Measurements from ENCODE around the gene RGPD8.
"Not testable (repeated sequence)": the region's sequence is repeated elsewhere in the genome, so short reads cannot be mapped to it uniquely, and the experiment has no call there.

RGPD8 gene

DNA sequence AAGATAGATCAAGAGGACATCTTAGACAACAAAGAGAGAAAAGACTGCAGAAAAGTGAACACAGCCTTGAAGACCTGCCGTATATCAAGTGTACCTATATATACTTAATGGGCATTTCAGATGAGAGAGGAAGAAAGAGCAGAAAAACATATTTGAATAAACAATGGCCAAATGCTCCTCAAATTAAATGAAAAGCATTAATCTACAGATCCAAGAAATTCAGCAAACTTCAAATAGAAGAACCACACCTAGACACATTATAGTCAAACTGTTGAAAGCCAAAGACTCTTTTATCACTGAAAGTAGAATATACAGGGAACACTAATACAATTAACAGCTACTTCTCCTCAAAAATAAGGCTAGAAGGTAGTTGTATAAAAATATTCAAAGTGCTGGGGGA, 29.8 kb upstream of the RGPD8 start:
- Histone ChIP-seq H3K4me3 (ENCODE audit: low read depth, low read length) (no peak overlapping the region), H3K4me1 (ENCODE audit: control insufficient read depth, insufficient read depth, low read length) (no peaks in the 10 kb centered on the region), H3K9me3 (ENCODE audit: control insufficient read depth, insufficient read depth, low read length) (no peaks in the 10 kb centered on the region), H3K9ac (ENCODE audit: low read depth, low read length) (no peak overlapping the region), H3K27me3 (ENCODE audit: control insufficient read depth, insufficient read depth, low read length) (no peaks in the 10 kb centered on the region), H3K36me3 (ENCODE audit: control insufficient read depth, insufficient read depth, low read length) (no peaks in the 10 kb centered on the region), H3K27ac (ENCODE audit: low read depth, low read length) (no peak overlapping the region)

DNA sequence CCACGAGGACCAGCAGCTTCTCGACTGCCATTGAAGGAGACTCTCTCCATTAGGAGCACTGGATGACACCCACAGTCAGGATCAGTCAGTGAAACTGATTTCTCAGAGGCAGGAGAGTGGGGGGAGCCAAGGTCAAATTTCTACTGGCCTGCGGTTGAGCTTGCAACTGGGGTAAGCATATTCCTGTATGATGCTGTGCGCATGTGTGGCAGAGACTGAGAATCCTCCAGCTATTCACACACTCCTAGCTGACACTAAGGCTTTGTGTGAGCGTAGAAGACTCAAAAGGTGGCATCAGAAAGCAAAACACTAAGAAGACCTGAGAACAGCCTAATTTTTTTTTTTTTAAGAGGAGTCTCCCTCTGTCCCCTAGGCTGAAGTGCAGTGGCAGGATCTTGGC, 28.7 kb upstream of the RGPD8 start:
- no peaks in the 10 kb centered on the region for H3K27me3 ChIP-seq (ENCODE audit: control insufficient read depth, insufficient read depth, low read length)
- no peaks in the 10 kb centered on the region for H3K4me1 ChIP-seq (ENCODE audit: control insufficient read depth, insufficient read depth, low read length)
- no peaks in the 10 kb centered on the region for H3K9me3 ChIP-seq (ENCODE audit: control insufficient read depth, insufficient read depth, low read length)
- no peak overlapping the region for H3K4me3 ChIP-seq (ENCODE audit: low read depth, low read length)
- no peak overlapping the region for H3K27ac ChIP-seq (ENCODE audit: low read depth, low read length)
- H3K36me3 ChIP-seq (ENCODE audit: control insufficient read depth, insufficient read depth, low read length) = no peaks in the 10 kb centered on the region
- H3K9ac ChIP-seq (ENCODE audit: low read depth, low read length) = no peak overlapping the region

- Histone ChIP-seq H3K27ac (ENCODE audit: low read depth, low read length) (no peak overlapping the region), H3K9me3 (ENCODE audit: control insufficient read depth, insufficient read depth, low read length) (no peaks in the 10 kb centered on the region), H3K27me3 (ENCODE audit: control insufficient read depth, insufficient read depth, low read length) (no peaks in the 10 kb centered on the region), H3K9ac (ENCODE audit: low read depth, low read length) (no peak overlapping the region), H3K4me3 (ENCODE audit: low read depth, low read length) (no peak overlapping the region), H3K4me1 (ENCODE audit: control insufficient read depth, insufficient read depth, low read length) (no peaks in the 10 kb centered on the region), H3K36me3 (ENCODE audit: control insufficient read depth, insufficient read depth, low read length) (no peaks in the 10 kb centered on the region)
Observed at GRCh38 chr2:112459372-112459771, 25.9 kb upstream of the RGPD8 start.

DNA sequence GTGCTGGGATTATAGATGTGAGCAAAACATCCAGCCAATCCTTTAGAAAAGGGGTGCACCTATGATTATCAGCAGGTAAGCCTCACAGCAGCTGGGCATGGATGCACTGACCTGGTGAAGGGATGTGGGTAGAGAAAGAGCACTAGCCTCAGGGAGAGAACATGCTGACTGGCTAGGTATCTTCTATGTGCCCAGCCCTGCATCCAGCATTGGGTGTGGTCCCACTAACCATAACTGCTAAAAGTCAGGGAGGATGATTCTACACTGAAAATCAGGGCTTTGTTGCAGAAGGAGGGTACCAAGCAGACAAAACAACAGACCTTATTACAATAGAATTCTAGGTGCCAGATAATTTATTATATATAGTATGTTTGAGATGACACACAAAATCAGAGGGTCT, 21.1 kb upstream of the RGPD8 start:
- Histone ChIP-seq H3K27me3 (ENCODE audit: control insufficient read depth, insufficient read depth, low read length) (no peaks in the 10 kb centered on the region), H3K9me3 (ENCODE audit: control insufficient read depth, insufficient read depth, low read length) (no peaks in the 10 kb centered on the region), H3K4me3 (ENCODE audit: low read depth, low read length) (no peak overlapping the region), H3K36me3 (ENCODE audit: control insufficient read depth, insufficient read depth, low read length) (no peaks in the 10 kb centered on the region), H3K9ac (ENCODE audit: low read depth, low read length) (no peak overlapping the region), H3K27ac (ENCODE audit: low read depth, low read length) (no peak overlapping the region), H3K4me1 (ENCODE audit: control insufficient read depth, insufficient read depth, low read length) (no peaks in the 10 kb centered on the region)

DNA sequence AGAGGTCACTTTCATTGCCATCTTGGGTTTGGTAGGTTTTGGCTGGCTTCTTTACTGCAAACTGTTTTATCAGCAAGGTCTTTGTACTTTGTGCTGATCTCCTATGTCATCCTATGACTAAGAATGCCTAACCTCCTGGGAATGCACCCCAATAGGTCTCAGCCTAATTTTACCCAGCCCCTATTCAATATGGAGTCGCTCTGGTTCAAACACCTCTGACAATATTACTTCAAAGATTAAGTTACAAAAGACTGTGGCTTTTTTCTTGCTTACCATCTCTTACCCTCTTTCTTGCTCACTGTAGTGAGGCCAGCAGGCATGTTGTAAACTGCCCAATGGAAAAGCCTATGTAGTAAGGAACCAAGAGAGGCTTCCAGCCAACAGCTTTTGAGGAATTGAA, 17.9 kb upstream of the RGPD8 start:
- H3K27me3 ChIP-seq (ENCODE audit: control insufficient read depth, insufficient read depth, low read length) = no peaks in the 10 kb centered on the region
- no peaks in the 10 kb centered on the region for H3K4me1 ChIP-seq (ENCODE audit: control insufficient read depth, insufficient read depth, low read length)
- H3K36me3 ChIP-seq (ENCODE audit: control insufficient read depth, insufficient read depth, low read length) = no peaks in the 10 kb centered on the region
- no peaks in the 10 kb centered on the region for H3K9me3 ChIP-seq (ENCODE audit: control insufficient read depth, insufficient read depth, low read length)
- H3K9ac ChIP-seq (ENCODE audit: low read depth, low read length) = no peak overlapping the region
- no peak overlapping the region for H3K4me3 ChIP-seq (ENCODE audit: low read depth, low read length)
- H3K27ac ChIP-seq (ENCODE audit: low read depth, low read length) = no peak overlapping the region

DNA sequence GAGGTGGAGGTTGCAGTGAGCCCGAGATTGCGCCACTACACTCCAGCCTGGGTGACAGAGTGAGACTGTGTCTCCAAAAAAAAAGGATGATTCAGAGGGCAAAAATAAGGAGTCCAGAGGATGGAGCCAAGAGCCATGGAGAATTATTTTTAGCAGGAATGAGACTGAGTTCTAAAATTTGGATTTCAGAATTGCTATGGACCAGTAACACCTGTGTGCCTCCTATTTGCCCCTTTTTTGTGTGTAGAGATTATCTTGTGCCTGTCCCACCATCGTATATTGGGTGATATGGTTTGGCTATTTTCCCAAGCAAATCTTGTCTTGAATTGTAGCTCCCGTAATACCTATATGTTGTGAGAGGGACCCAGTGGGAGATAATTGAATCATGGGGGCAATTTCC, 16.4 kb upstream of the RGPD8 start:
- no peak overlapping the region for H3K4me3 ChIP-seq (ENCODE audit: low read depth, low read length)
- H3K9me3 ChIP-seq (ENCODE audit: control insufficient read depth, insufficient read depth, low read length) = no peaks in the 10 kb centered on the region
- H3K9ac ChIP-seq (ENCODE audit: low read depth, low read length) = no peak overlapping the region
- no peaks in the 10 kb centered on the region for H3K36me3 ChIP-seq (ENCODE audit: control insufficient read depth, insufficient read depth, low read length)
- H3K4me1 ChIP-seq (ENCODE audit: control insufficient read depth, insufficient read depth, low read length) = no peaks in the 10 kb centered on the region
- H3K27me3 ChIP-seq (ENCODE audit: control insufficient read depth, insufficient read depth, low read length) = no peaks in the 10 kb centered on the region
- H3K27ac ChIP-seq (ENCODE audit: low read depth, low read length) = no peak overlapping the region

GRCh38 chr2:112444256-112444655, 10.8 kb upstream of the RGPD8 start:
- not testable (repeated sequence) for H3K27me3 ChIP-seq (ENCODE audit: control insufficient read depth, insufficient read depth, low read length); H3K9me3 ChIP-seq (ENCODE audit: control insufficient read depth, insufficient read depth, low read length); H3K9ac ChIP-seq (ENCODE audit: low read depth, low read length); H3K27ac ChIP-seq (ENCODE audit: low read depth, low read length); H3K4me1 ChIP-seq (ENCODE audit: control insufficient read depth, insufficient read depth, low read length); H3K36me3 ChIP-seq (ENCODE audit: control insufficient read depth, insufficient read depth, low read length); H3K4me3 ChIP-seq (ENCODE audit: low read depth, low read length)

GRCh38 chr2:112438603-112439261, 5.3 kb upstream of the RGPD8 start:
- not testable (repeated sequence) for H3K4me3 ChIP-seq (ENCODE audit: low read depth, low read length); H3K27me3 ChIP-seq (ENCODE audit: control insufficient read depth, insufficient read depth, low read length); H3K9me3 ChIP-seq (ENCODE audit: control insufficient read depth, insufficient read depth, low read length); H3K4me1 ChIP-seq (ENCODE audit: control insufficient read depth, insufficient read depth, low read length); H3K9ac ChIP-seq (ENCODE audit: low read depth, low read length); H3K36me3 ChIP-seq (ENCODE audit: control insufficient read depth, insufficient read depth, low read length); H3K27ac ChIP-seq (ENCODE audit: low read depth, low read length)

DNA sequence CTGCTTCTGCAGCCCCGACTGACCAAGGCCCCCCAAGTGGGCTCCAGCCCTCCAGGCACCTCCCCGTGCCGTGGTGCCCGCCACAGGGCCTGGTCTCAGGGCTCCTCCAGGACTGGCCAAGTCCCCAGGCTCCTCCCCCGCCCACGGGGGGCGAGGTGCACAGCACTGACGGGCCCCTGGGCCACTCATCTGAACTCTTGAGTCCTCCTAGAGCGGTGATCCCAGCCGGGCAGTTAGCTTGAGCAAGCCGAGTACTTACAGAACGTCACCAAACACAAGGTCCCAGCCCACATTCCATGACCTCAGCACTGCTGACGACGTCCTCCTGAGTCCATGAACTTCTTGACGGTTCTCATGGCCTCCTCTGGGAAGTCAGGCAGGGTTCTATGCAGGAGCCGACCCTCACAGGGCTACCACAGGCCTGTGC, 4.0 kb upstream of the RGPD8 start:
- not testable (repeated sequence) for H3K9me3 ChIP-seq (ENCODE audit: control insufficient read depth, insufficient read depth, low read length); H3K36me3 ChIP-seq (ENCODE audit: control insufficient read depth, insufficient read depth, low read length); H3K9ac ChIP-seq (ENCODE audit: low read depth, low read length); H3K27ac ChIP-seq (ENCODE audit: low read depth, low read length); H3K27me3 ChIP-seq (ENCODE audit: control insufficient read depth, insufficient read depth, low read length); H3K4me3 ChIP-seq (ENCODE audit: low read depth, low read length); H3K4me1 ChIP-seq (ENCODE audit: control insufficient read depth, insufficient read depth, low read length)

DNA sequence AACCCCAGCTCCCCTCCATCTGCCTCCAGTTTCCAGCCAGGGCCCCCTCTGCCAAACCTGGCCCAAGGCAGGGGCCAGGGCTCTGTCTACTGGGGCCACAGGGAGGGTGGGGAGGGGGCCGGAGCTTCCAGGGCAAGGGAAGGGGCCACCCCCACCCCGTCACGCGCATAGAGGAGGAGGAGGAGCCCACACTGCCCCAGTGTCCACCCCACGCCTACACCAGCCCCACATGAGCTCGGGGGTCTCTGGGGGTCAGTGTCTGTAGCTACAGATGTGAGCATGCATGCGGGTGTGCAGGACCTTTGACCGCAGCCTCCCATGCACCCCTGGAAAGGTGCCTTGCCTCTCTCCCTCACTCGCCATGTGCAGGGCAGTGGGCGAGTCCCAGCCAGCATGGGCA, 3.5 kb upstream of the RGPD8 start:
- H3K4me3 ChIP-seq (ENCODE audit: low read depth, low read length); H3K9me3 ChIP-seq (ENCODE audit: control insufficient read depth, insufficient read depth, low read length); H3K4me1 ChIP-seq (ENCODE audit: control insufficient read depth, insufficient read depth, low read length); H3K27ac ChIP-seq (ENCODE audit: low read depth, low read length); H3K27me3 ChIP-seq (ENCODE audit: control insufficient read depth, insufficient read depth, low read length); H3K36me3 ChIP-seq (ENCODE audit: control insufficient read depth, insufficient read depth, low read length); H3K9ac ChIP-seq (ENCODE audit: low read depth, low read length): not testable (repeated sequence)

DNA sequence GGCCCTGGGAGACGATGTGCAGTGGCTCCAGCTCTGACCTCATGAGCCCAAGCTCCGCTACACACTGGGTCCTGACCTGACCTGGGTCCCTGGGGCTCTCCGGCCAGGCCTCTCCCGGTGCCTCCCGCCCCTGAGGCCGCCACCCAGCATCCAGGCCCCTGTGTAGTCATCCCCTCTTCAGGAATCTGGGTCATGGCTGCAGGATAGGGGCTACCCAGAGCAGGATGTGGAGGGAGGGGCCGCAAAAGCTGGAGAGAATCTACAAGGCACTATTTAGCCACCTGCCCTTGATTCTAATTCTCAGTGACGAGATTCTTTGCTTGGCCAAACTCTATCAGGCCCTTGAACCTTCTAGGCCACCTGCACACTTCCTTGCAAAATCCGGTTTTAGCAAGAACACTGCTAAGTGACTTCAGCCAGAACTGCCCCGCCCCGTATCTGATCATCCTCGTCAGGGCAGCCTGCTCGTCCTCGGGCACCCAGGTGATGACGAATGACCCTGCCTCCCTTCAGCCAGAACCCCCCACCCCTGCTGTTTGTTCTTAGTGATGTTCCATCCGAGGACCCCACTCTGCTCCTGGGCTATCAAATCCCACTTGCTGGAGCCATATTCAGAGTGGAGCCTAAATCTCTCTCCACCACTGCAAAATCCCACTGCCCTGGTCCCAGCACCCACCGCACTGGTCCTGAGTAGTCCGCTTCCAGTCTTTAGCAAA, 2.4 kb upstream of the RGPD8 start:
- not testable (repeated sequence) for H3K27me3 ChIP-seq (ENCODE audit: control insufficient read depth, insufficient read depth, low read length)

More for the DNA sequence above, 2.4 kb upstream of the RGPD8 start:
- H3K4me3 ChIP-seq (ENCODE audit: low read depth, low read length); H3K9me3 ChIP-seq (ENCODE audit: control insufficient read depth, insufficient read depth, low read length); H3K36me3 ChIP-seq (ENCODE audit: control insufficient read depth, insufficient read depth, low read length); H3K27ac ChIP-seq (ENCODE audit: low read depth, low read length); H3K4me1 ChIP-seq (ENCODE audit: control insufficient read depth, insufficient read depth, low read length); H3K9ac ChIP-seq (ENCODE audit: low read depth, low read length): not testable (repeated sequence)
